Ishikawa (cell line): ENCODE measurements around the gene SLC36A1.
A peak's percentile ranks its signal among the peaks of the same experiment; 100 is the strongest.

Experiments used
- CEBPB ChIP-seq: IDR thresholded peaks from 2 replicates; pipeline ENCODE4 v1.6.1; 2012
- CREB1 ChIP-seq: IDR thresholded peaks from 2 replicates; pipeline ENCODE4 v1.6.1; 2012; ENCODE audit warnings: low read depth
- EGR1 ChIP-seq: IDR thresholded peaks from 2 replicates; pipeline ENCODE4 v1.6.1; 2012
- EP300 ChIP-seq: IDR thresholded peaks from 2 replicates; pipeline ENCODE4 v1.6.1; 2012; ENCODE audit warnings: borderline replicate concordance
- FOXM1 ChIP-seq: IDR thresholded peaks from 2 replicates; pipeline ENCODE4 v1.6.1; 2012; ENCODE audit warnings: low read depth, borderline replicate concordance
- NFIC ChIP-seq: IDR thresholded peaks from 2 replicates; pipeline ENCODE4 v1.6.1; 2012
- RAD21 ChIP-seq: IDR thresholded peaks from 2 replicates; pipeline ENCODE4 v1.6.1; 2012; ENCODE audit warnings: low read depth
- TAF1 ChIP-seq: IDR thresholded peaks from 2 replicates; pipeline ENCODE4 v1.6.1; 2012; ENCODE audit warnings: low read depth, mild to moderate bottlenecking
- TCF12 ChIP-seq: IDR thresholded peaks from 2 replicates; pipeline ENCODE4 v1.6.1; 2012; ENCODE audit warnings: low read depth
- TEAD4 ChIP-seq: IDR thresholded peaks from 2 replicates; pipeline ENCODE4 v1.6.1; 2012
- YY1 ChIP-seq: IDR thresholded peaks from 2 replicates; pipeline ENCODE4 v1.6.1; 2012; ENCODE audit warnings: low read depth
- ZBTB7A ChIP-seq: IDR thresholded peaks from 2 replicates; pipeline ENCODE4 v1.6.1; 2012; ENCODE audit warnings: low read depth
- TF ChIP-seq, protein P1 (sequence below): IDR thresholded peaks from 2 replicates; pipeline ENCODE4 v1.6.1; 2012
- TF ChIP-seq, protein P2 (sequence below): IDR thresholded peaks from 2 replicates; pipeline ENCODE4 v1.6.1; 2012
- TF ChIP-seq, protein P3 (sequence below): IDR thresholded peaks from 2 replicates; pipeline ENCODE4 v1.6.1; 2012; ENCODE audit warnings: low read depth, mild to moderate bottlenecking

The SLC36A1 gene

DNA sequence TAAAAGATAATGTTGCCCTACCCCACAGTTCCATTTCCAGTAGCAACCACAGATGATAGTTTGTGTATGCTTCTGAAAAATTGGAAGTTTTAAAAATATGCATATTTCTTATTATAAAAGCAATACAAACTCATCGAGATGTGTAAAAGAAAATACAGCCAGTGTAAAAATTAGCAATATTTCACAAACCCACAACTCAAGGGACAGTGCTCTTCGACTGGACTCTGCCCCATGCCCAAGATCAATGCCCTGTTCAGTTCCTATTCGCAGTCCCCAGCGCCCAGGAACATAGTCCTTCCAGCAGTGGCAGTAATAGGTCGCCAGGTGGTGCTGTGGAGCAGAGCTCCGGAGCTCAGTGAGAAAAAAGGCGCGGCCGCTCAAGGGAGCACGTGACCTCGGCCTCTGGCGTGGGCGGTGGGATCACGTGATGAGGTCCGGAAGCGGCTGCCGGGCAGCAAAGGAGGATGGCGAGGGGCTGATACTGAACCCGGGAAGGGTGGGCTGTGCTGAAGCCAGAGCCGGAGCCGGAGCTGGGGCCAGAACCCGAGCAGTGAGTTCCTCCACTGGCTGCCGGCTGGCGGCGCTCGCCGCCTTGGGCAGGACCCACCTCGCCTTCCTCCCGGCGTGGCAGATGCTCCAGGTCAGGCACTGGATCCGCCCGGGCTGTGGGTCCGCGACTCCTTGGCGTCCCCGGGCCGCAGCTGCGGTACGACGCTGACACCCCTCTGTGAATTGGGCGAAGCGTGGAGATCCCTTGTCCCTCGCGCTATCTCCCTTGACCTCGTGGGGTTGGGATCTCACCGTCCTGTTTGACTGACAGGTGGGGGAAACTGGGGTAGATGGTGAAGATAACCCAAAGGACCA is at the start of gene SLC36A1:
Gene SLC36A1 (plus strand): TSS at position 430 of the 864 bp plus-strand sequence. CDS start 11,190 bp downstream, outside the sequence.
- TF ChIP-seq FOXM1 = no peak
- no peak for TF ChIP-seq TEAD4
- no peak for TF ChIP-seq NFIC
- peak; percentile 91 for TF ChIP-seq RAD21
- TF ChIP-seq, protein P1, sequence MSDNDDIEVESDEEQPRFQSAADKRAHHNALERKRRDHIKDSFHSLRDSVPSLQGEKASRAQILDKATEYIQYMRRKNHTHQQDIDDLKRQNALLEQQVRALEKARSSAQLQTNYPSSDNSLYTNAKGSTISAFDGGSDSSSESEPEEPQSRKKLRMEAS = peak; percentile 86
- TF ChIP-seq YY1 = 0 out of 2 replicates have a peak, but pooled peaks have one; percentile 40
- TF ChIP-seq EGR1 = peak; percentile 100
- TF ChIP-seq EP300 = peak; percentile 52; the same call in 1 of the 2 replicates
- TF ChIP-seq, protein P2, sequence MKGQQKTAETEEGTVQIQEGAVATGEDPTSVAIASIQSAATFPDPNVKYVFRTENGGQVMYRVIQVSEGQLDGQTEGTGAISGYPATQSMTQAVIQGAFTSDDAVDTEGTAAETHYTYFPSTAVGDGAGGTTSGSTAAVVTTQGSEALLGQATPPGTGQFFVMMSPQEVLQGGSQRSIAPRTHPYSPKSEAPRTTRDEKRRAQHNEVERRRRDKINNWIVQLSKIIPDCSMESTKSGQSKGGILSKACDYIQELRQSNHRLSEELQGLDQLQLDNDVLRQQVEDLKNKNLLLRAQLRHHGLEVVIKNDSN = peak; percentile 100
- peak; percentile 41; the same call in 1 of the 2 replicates for TF ChIP-seq TAF1
- TF ChIP-seq, protein P3, sequence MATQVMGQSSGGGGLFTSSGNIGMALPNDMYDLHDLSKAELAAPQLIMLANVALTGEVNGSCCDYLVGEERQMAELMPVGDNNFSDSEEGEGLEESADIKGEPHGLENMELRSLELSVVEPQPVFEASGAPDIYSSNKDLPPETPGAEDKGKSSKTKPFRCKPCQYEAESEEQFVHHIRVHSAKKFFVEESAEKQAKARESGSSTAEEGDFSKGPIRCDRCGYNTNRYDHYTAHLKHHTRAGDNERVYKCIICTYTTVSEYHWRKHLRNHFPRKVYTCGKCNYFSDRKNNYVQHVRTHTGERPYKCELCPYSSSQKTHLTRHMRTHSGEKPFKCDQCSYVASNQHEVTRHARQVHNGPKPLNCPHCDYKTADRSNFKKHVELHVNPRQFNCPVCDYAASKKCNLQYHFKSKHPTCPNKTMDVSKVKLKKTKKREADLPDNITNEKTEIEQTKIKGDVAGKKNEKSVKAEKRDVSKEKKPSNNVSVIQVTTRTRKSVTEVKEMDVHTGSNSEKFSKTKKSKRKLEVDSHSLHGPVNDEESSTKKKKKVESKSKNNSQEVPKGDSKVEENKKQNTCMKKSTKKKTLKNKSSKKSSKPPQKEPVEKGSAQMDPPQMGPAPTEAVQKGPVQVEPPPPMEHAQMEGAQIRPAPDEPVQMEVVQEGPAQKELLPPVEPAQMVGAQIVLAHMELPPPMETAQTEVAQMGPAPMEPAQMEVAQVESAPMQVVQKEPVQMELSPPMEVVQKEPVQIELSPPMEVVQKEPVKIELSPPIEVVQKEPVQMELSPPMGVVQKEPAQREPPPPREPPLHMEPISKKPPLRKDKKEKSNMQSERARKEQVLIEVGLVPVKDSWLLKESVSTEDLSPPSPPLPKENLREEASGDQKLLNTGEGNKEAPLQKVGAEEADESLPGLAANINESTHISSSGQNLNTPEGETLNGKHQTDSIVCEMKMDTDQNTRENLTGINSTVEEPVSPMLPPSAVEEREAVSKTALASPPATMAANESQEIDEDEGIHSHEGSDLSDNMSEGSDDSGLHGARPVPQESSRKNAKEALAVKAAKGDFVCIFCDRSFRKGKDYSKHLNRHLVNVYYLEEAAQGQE = no peak
- 0 out of 2 replicates have a peak, but pooled peaks have one; percentile 42 for TF ChIP-seq ZBTB7A
- TF ChIP-seq TCF12 = peak; percentile 44; the same call in 1 of the 2 replicates

DNA sequence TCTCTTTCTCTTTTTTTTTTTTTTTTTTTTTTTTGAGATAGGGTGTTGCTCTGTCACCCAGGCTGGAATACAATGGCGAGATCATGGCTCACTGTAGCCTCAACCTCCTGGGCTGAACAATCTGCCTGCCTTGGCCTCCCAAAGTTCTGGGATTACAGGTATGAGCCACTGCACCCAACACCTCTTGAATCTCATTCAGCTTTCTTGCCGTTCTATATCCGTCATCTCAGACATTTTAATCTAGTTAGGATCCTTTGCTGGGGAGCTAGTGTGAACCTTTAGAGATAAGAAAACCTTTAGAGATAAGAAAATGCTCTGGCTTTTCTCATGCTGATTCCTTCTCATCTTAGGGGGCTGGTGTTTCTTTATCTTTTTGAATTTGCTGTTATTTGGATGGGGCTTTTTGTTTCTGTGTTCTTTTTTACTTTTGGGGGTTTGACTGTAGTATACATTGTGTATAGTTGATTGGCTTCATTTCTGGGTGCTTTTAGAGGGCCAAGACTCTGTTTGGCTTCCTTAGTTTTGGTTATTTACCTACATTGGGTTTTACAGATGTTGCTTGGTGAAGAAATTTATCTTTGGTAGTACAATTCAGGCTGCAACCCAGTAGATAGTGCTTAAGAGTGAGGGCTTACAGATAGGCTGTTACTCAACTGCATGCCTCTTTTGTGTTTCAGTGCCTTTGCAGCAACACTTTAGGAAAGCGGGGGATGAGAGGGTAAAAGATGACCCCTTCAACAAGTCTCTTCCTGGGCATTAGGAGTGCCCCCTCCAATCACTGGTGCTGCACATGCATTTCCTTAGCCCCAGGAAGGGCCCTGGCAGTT is 41.9 kb upstream of the SLC36A1 start:
- TF ChIP-seq YY1 (no peak), CEBPB (no peak), ZBTB7A (no peak), EGR1 (no peak), NFIC (no peak), CREB1 (no peak), EP300 (no peak), FOXM1 (no peak), TCF12 (no peak), TEAD4 (no peak), TAF1 (no peak), RAD21 (no peak)
- TF ChIP-seq, protein P3 = no peak
- TF ChIP-seq, protein P1 = no peak
- TF ChIP-seq, protein P2 = no peak

DNA sequence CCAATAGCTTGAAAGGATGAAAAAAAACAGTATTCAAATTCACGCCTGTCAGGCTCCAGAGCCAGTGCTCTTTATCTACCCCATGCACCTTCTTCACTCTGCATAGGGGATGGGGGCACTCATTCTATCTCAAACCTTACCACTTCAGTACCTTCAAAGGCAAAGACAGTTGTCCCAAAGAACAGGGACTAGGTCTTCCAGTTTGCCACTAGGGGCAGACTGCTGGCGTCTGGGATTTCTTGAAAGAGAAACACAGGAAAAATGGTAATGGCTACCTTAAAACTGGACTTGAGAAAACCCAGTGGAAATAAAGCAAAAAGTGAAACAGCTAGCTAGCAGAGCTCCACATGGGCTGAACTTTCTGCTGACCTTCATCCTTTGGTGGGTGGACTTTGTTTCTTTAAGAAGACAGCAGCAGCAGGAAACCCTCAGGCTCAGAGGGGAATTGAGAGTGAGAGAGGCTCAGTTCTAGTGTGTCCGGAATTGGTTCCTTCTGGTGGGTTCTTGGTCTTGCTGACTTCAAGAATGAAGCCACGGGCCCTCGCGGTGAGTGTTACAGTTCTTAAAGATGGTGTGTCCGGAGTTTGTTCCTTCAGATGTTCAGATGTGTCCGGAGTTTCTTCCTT is 41.0 kb upstream of the SLC36A1 start:
- TF ChIP-seq RAD21 (0 out of 2 replicates have a peak, but pooled peaks have one; percentile 4), ZBTB7A (no peak)
- TF ChIP-seq, protein P2 = no peak

DNA sequence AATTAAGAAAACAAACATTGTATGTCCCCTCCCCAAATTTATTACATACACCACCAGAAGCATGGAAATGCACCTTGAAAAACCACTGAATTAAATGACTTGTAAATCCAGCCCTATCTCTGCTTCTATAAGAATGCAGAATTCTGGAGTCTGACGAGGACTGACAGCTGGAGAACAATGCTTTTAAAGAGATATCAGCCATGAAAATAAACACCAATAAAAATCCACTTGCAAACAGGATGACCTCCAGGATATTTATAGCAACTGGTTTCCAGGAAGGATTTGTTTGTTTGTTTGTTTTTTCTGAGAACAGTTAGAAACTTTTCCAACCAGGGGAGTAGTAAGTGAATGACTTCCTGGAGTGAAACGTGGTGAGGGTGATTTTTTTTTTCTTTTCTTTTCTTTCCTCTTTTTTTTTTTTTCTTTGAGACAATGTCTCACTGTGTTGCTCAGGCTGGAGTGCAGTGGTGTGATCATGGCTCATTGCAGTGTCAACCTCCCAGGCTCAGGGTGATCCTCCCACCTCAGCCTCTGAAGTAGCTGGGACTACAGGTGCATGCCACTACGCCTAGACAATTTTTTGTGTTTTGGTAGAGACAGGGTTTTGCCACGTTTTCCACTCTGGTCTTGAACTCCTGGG is 38.7 kb upstream of the SLC36A1 start:
- TF ChIP-seq YY1 = no peak
- no peak for TF ChIP-seq TAF1
- TF ChIP-seq, protein P1 = no peak
- no peak for TF ChIP-seq CREB1
- no peak for TF ChIP-seq ZBTB7A
- no peak for TF ChIP-seq TEAD4
- TF ChIP-seq, protein P3 = no peak
- no peak for TF ChIP-seq CEBPB
- TF ChIP-seq, protein P2 = no peak
- TF ChIP-seq NFIC = no peak
- no peak for TF ChIP-seq EP300
- TF ChIP-seq TCF12 = no peak
